CD4-positive, alpha-beta T cell treated with Interleukin-10 for 1 hour (primary cell): ENCODE data around the gene RNF43.

Experiments
- DNase-seq: peaks from one replicate; pipeline ENCODE4 v3.0.0-alpha.2; 2020

RNF43 gene

DNA sequence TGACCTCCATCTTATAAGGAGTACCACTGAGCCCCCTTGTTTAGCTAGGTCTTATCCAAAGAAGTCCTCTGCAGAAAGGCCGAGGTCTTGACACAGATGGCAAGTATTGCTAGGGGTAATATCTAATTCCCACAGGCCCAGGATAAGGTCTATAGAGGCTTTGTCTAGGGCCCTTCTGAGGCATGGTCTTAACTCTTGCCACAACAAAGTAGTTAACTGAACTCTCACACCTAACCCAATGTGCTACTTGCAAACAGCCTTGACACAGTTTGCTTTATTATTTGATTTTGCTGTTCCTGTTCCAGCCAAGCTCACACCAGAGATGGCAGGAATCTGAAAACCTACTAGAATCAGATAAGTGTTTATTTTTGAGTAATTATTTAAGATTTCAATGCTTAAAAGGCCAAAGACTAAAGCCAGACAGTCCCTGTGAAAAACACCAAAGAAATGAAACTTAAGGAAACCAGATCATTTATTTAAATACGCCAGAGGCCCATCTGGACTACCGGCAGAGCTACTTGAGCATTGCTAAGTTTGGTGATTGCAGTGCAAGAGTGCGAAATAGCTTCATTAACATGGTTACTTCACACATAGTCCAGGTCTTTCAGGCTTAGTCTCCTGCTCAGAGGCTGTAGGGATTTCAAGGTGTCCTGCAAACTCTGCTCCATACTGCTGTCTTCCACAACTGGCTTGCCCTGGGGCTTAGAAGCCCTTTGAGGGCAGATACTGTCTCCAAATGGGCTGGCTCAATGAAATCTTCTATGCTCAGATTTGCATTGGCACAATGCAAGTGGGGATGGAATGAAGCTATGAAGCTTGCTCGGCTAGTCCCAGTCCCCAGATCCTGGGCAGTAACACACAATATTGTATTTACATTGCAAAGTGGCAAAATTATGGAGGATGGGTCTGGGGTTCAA, 36.9 kb downstream of the RNF43 start:
- DNase-seq, result no peak

DNA sequence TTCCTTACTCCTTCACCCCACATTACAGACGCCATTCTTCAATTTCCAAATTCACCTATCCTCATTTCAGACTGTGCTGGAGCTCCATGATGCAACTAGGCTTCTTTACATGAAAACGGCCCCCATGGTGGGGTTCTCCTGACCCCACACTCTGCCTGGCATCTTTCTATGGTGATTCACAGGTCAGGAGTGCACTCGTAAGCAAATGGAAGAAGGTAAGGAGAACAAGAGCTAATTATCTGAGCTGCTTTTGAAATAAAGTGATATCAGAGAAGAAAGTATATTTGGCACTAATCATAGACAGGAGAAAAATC, 37.9 kb downstream of the RNF43 start:
- no peak for DNase-seq

DNA sequence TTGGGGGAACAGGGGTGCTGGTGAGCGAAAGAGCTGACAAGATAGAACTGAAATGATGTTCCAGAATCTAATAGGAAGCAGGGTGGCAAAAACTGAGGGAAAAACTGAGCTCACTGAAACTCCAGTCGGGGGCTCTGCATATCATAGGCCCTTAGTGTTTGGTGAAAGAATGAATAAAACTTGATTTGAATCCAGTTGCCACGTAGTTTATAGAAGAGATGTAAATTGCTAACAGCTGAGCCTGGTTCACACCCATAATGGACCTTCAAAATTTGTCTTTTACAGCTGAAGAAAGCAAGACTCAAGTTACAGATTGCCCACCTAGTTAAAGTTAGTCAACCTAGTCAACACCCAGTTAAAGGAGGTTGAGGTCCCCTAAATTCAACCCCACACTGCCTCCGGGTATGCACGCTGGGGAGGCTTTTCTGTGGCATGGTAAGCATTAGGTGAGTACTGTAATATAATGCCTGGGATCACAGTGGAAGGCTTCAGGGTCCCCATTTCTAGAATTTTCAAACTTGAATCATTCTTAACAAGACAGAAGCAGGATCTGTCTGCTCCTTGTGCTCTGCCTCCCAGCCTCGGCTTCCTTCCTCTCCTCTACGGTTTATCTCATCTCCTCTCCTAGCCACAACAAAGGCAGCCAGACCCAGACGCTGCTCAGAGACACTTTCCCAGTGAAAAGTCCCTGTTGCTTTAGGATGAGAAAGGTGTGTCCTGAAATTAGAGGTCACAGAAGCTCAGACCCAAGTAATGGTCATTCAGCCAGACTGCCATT, 38.4 kb downstream of the RNF43 start:
- no peak for DNase-seq

DNA sequence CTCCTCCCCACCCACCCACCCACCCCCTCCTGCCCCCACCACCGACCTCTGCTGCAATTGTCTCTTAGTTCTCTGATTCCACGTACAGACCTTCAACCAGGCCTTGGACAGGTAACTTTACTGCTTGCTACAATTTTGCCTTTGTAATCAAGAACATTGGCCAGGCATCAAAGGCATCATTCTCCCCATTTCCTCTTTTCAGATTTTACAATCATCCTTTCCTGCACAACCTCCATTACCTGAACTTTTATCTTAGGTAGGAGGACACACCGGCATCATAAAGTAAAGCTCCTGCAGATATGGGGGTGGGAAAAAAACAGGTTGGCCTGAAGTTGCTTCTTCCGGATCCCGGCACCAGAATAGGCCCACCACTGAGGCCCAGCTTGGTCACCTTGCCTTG, 39.7 kb downstream of the RNF43 start:
- no peak for DNase-seq

DNA sequence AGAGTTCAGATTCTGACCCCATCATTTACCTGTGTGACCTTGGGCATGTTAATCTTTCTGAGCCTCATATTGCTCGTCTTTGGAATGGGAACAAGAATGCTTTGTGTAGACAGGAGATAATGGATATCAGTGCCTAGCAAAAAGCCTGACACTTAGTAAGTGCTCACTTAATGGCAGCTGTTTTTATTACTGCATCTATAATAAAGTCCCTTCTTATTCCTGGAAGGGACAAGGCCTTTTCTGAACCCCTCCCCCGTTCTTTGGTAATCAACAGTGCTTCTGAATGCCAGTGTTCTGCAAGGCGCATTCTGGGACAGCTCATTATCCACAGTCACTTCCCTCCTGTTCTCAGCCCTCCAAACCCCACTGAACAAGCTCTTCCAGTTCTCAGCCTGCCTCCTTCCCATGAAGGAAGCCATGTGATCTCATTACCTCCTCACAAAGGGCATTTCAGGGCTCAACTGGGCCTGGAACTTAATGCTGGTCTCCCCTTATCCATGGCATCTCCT, 40.2 kb downstream of the RNF43 start:
- DNase-seq, result no peak

DNA sequence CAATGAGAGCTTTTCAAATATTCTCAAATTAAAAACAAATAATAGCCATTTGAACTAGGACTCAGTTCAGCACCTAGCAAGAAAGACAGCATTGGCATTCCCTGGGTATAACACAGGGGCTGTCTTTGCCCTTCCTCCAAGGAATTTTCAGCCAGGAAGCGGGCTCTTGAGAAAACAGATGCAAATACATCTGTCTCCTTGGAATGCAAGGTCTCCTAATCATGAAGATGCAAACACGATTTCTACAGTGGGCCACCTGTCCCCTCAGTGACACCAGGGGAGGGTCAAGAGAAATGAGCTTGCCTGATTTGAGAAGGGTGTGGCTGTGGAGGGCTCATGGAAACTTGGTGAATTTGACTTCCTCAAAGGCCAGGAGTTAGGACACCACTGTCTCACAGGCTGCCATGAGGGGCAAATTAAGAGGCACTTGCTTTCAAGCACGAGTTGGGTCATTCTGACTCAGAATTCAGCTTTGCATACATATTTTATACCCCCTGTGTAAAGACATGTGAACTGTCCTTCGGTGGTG, 40.8 kb downstream of the RNF43 start:
- DNase-seq, result no peak

DNA sequence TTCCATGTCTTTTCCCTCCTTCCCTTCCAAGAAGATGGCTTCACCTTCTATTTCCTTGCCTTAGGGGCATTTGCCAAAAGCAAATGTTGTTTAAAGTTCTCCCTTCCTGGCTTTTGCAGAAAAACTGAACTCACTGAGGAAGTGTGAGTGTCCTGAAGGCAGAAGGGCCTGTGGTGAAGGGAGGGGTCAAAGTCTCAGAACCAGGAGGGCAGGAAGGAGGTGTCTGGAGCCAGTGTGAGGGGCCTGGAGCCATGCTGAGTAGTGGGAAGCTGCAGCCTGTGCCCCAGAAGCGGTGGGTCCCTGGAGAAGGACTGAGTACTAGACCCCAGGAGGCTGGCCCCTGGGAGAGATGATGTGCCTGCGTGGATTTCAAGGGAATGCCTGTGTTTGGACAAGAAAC, 41.5 kb downstream of the RNF43 start:
- no peak for DNase-seq

DNA sequence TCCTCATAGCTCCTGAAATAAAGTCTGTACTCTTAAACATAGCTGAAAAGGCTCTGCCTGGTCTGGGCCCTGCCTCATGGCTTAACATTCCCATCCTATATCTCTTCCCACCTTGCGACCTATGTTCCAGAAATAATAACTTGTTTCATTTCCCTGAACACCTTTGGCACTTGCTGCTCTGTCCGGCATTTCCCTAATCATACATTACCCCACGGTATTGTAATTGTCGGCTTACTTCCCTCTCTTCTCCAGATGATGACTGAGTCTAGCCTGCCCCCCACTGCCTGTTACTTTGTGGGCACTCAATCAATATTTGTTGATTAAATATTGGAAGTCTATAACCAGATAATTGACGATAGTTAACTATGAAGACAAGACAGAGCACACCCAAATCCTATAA, 42.1 kb downstream of the RNF43 start:
- no peak for DNase-seq

DNA sequence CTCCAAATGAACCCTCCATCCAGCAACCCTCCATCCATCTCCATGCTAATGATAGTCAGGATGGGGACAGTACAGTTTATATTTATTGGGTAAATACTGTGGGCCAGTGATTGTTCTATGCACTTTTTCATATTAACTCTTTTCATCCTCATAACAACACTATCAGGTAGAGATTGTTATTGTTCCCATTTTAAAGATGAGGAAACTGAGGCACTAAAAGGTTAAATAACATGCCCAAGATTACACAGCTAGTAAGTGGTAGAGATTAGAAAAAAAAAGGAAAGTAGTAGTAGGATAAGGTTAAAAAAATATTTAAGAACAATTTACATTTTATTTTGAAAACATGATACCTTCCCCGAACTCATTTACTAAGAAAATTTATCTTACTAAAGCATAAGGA, 43.4 kb downstream of the RNF43 start:
- DNase-seq, result no peak

DNA sequence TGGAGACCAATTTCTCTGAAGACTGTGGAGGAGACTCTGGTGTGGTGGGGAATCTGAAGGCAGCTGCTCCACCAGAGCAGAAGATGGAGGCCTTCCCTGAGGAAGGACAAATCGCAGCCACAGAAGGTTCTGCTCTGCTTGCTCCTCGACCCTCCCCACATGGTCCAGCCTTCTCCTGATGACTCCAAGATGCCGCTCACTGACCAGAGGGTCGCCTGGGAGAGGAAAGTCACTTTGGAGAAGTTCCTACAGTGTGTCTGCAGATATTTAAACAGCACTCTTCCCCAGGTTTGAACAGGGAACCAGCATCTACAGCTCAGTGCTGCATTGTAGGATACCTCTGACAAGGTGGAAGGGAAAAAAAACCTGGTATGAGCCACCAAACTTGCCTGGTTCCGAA, 44.3 kb downstream of the RNF43 start:
- no peak for DNase-seq

DNA sequence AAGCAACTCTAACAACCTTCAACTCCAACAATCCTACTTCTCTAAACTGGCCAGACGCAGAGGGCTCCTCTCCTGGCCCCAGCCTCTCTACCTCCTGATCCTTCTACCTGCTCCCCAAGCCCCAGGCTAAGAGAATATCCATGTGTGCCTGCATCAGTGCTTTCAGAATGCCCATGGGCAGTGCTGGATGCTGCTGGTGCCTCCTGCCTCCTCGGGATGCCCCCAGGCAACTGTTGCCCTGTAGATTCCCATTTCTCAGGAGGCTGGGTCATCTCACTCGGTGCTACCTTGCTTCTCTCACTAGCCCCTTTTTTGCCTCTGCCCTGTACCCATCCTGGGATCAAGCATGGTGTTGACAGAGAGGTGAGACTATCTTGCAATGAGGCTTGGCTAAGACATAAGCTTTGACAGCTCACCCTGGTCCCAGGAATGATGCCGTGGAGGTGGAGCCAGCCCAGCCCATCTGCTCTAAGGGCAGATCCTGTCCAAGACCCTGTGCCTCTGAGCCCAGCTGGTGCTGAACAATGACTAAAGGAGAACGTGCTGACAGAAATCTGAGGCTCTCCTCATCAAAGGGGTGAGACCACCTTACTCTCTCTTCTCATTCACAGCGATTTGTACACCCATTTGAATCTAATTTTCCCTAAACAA, 45.9 kb downstream of the RNF43 start:
- DNase-seq, result no peak

DNA sequence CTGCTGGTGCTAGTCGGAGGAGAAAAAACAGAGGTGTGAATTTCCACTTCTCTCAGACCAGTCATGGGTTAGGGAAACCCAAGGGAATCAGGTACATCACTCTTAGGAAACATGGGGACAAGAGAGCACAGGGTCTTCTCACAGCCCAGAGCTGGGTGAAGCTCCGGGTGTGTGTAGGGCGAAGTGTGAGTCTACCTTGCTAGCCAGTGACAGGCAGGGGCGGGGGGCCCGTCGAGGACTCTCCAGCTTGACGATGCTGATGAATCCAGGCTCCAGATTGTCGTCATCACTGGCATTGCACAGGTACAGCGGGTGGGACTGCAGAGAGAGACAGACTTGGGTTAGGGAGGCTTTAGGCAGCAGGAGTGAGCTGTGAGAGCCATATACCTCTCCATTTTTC, 46.6 kb downstream of the RNF43 start:
- DNase-seq, result no peak

DNA sequence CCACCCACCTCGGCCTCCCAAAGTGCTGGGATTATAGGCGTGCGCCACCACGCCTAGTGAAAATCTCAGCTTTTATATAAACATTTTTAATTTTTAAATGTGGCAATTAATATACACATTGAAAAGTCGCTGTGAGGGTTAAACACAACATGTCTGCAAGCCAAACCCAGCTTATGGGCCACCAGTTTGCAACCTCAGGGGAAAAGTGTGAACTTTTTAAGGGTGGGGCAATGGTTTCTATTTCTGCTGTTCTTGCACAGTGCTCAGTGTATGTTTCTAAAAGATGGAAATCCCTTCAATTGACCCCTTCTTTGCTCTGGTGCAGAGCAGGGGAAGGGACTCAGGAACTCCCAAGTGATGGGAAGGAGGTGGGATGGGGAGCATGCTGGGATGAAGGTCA, 47.0 kb downstream of the RNF43 start:
- no peak for DNase-seq

DNA sequence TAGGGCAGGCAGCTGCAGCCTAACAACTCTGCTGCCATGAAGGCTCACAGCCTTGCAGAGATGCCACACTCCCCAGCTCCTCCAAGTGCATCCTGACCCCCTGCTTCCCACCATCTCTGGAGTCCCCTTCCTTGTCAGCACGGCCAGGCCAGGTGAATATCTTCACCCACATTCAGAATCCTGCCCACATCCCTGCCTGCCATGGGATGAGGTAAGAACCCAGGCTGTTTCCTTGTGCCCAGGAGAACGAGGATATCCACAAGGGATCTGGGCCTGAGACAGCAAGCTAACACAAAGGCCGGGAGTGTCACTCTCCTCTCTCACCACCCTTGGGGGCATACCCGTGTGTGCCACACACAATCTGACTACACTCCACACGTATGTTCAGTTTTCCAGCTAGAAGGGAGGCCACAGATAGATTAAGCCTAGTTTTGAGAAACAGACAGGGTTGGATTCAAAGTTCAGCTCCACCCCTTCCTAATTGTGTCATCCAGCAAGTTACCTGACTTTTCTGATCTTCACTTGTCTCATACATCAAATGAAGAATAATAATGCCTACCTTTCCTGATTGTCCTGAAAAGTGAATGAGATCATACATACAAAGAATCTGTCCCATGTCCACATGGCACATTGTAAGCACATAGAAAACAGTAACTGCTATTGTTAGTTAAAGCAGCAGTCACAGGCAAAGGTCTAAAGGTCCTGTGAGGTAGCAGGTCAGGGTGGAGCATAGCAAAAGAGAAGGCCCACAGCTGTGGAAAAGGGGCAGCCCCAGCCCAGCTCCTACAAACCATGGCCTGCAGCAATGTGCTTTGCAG, 47.9 kb downstream of the RNF43 start:
- DNase-seq, result no peak

DNA sequence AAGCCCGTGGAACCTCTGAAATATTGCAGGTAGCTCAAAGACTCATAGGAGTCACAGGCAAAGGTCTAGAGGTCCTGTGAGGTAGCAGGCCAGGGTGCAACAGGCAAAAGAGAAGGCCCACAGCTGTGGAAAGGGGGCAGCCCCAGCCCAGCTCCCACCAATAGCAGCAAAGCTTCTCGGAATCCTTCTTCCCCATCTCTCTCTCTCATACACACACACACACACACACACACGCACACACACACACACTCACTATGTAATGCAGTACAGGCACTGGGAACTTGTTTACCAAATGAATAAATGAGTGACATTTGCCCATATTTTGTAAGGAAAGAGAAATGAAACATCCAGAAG, 48.5 kb downstream of the RNF43 start:
- DNase-seq, result no peak
